Choroid plexus epithelial cell (primary cell): ENCODE data around the gene SH3YL1.

Source experiments
- DNase-seq: peaks from one replicate; pipeline ENCODE4 v3.0.0-alpha.2; 2010; ENCODE audit warnings: low read depth
- H3K4me3 ChIP-seq: 2 replicates; pipeline ENCODE4 v1.5.1; 2011; ENCODE audit warnings: low read depth, mild to moderate bottlenecking, control low read depth, low read length, moderate library complexity
- CTCF ChIP-seq: conservative IDR thresholded peaks from 2 replicates; pipeline ENCODE4 v1.5.1; 2011; ENCODE audit warnings: low read depth, mild to moderate bottlenecking, control low read depth, inconsistent platforms, low read length, moderate library complexity

SH3YL1 gene

GRCh38 chr2:223451-223850, 40.4 kb downstream of the SH3YL1 start:
- no peak for TF ChIP-seq CTCF
- no peak overlapping the region for H3K4me3 ChIP-seq
- no peak for DNase-seq

GRCh38 chr2:216068-216467, 47.8 kb downstream of the SH3YL1 start:
- no peak for TF ChIP-seq CTCF
- H3K4me3 ChIP-seq, result no peak overlapping the region

GRCh38 chr2:213932-214693, 49.7 kb downstream of the SH3YL1 start:
- no peak for TF ChIP-seq CTCF
- no peak for DNase-seq
- no peak overlapping the region for H3K4me3 ChIP-seq

More at GRCh38 chr2:216068-216467, 47.8 kb downstream of the SH3YL1 start:
- DNase-seq, result no peak

GRCh38 chr2:211486-212184, 52.2 kb downstream of the SH3YL1 start:
- no peak for TF ChIP-seq CTCF
- H3K4me3 ChIP-seq, result no peak overlapping the region
- no peak for DNase-seq

GRCh38 chr2:210660-211059, 53.2 kb downstream of the SH3YL1 start:
- TF ChIP-seq CTCF, result no peak
- no peak for DNase-seq
- H3K4me3 ChIP-seq, result no peak overlapping the region

GRCh38 chr2:209470-209869, 54.4 kb downstream of the SH3YL1 start:
- DNase-seq, result no peak
- no peak overlapping the region for H3K4me3 ChIP-seq
- TF ChIP-seq CTCF, result no peak
